GM13976 (cell line): ENCODE data around the gene FLII.

Experiments
- DNase-seq: peaks from one replicate; pipeline ENCODE4 v3.0.0; 2012; ENCODE audit warnings: low spot score
- in situ Hi-C: fragments of 300-500 bp; cut with MboI; formaldehyde crosslinking; loops from one replicate; pipeline ENCODE4 v1.12.0; 2022; ENCODE audit warnings: low sequenced_read_pairs, mixed read lengths, inconsistent platforms; ENCODE audit not compliant: unreplicated experiment
- TF ChIP-seq, protein P1 (sequence below): IDR thresholded peaks from 2 replicates; pipeline ENCODE4 v1.5.1; 2012; ENCODE audit warnings: borderline replicate concordance, mild to moderate bottlenecking; ENCODE audit not compliant: insufficient read depth; ENCODE audit errors: extremely low read depth, missing control alignments, control extremely low read depth

FLII gene

DNA sequence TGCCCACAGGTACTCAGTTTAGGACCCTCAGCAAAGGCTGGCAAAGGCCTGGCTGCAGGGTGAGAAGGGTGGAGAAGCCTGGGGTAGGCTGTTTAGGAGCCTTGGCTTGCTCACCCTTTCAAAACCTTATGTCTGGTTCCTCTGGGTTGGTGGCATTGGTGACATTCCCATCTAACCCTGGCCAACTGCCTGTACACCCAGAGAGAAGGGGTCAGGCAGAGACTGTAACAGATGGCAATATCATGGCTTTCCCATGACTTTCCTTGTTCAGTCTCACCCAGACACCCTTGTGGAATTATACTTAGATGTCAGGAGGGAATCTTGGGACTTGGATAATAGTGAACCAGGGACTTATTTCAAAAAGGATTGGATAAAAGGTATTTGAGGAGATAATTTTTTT, 51.6 kb downstream of the FLII start:
- in situ Hi-C loops, result no loop called here
- TF ChIP-seq, protein P1, sequence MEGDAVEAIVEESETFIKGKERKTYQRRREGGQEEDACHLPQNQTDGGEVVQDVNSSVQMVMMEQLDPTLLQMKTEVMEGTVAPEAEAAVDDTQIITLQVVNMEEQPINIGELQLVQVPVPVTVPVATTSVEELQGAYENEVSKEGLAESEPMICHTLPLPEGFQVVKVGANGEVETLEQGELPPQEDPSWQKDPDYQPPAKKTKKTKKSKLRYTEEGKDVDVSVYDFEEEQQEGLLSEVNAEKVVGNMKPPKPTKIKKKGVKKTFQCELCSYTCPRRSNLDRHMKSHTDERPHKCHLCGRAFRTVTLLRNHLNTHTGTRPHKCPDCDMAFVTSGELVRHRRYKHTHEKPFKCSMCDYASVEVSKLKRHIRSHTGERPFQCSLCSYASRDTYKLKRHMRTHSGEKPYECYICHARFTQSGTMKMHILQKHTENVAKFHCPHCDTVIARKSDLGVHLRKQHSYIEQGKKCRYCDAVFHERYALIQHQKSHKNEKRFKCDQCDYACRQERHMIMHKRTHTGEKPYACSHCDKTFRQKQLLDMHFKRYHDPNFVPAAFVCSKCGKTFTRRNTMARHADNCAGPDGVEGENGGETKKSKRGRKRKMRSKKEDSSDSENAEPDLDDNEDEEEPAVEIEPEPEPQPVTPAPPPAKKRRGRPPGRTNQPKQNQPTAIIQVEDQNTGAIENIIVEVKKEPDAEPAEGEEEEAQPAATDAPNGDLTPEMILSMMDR, result no peak
- DNase-seq, result no peak

DNA sequence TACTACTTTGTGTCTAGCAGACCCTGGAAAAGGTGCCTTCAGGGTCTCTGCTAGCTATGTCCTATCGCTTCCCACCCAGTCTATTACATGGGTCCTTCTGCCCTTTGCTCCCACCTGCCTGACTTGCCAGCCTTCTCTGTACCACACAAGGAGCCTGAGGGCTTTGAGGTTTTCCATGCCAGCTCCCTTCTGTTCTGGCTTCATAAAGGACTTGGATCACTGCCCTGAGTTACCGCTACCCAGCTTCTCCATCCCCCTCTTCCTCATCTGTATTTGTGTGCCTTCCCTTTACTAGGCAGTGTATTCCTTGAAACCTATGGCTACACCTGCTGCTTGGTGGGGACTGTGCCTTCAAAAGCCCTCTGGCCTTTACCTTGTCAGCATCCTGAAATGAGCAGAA, 52.7 kb downstream of the FLII start:
- TF ChIP-seq, protein P1, result no peak
- in situ Hi-C loops, result no loop called here
- no peak for DNase-seq

DNA sequence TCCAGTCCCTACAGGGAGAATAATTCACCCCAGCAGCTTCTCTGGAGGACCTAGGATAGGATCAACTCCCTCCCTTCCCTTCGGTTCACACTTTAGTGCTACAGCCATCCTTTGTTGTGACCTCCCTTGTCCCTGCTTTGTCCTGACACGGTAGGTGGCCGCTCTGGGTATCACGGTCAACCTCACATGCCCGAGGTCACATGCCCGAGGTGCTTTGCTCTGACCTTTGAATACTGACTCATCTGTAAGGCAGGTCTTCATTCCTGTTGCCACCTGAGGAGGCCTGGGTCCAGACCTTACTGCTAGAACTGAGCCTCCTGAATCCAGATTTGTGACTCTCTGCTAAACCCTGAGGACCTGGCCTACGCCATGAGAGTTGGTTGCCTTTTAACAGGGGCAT, 55.2 kb downstream of the FLII start:
- TF ChIP-seq, protein P1, result no peak
- in situ Hi-C loops, result no loop called here
- no peak for DNase-seq

DNA sequence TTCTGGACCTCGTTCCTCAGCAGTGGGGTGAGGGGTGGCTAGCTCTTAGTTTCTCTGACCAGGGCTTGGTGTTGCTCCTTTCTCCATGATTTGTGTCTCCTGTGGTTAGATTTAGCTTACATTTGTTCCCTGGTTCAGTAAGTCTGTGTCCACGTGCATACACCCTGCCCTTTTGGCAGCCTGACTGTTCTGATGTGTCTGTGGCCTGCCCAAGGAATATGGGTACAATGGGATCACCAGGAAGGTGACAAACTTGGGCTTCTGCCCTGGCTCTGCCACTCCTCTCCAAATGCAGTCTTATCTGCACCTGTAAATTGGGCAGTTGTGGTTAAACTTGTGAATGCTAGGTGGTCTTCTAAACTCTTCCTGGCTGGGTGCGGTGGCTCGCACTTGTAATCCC, 57.4 kb downstream of the FLII start:
- in situ Hi-C loops, result no loop called here
- TF ChIP-seq, protein P1, result no peak
- DNase-seq, result no peak

DNA sequence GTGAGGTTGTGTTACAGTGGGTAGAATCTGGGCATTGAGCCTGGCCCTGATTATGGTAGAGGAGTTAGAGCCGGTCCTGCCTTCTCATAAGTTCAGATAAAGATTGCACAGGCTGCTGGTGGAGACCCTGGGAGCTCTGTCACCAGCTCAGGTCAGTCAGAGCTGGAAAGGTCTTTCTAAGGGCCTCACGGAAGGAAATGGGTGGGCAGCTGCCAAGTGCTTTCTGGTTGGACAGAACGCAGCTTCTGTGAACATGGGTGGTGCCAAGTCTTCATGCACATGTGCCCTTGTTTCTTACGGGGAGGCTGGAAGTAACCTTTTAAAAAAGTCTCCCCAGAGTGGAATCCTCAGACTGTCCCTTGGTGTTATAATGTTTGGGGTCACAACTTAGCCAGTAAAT, 60.0 kb downstream of the FLII start:
- in situ Hi-C loops, result no loop called here
- DNase-seq, result no peak

DNA sequence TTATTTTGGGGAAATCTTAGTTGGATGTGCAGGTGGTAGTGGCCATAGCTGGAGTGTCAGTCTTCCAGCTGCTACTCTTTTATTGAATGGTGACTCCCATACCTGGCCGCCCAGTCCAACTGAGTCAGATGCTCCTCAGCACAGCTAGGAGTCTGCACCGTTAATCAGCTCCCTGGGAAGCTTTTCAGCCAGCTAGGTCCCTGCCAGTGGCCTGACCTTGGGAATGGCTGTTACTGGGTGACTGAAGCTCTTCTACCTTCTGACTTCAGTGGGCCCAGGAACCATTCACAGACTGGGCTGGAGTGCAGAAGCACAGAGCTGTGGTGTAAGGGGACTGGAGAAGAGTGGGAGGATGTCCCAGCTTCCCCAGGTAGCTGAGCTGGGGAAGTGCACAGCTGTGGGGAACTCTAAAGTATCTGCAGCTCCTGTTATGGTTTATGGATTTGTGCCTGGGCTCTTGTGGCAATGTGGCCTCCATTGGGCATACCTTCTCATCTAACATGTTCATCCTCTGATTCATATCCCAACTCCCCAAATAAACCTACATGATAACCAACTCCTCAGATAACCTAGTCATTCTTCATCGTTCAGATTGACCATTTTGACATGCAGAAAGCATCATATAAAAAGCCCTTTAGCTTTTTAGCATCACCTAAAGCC, 60.9 kb downstream of the FLII start:
- TF ChIP-seq, protein P1, result no peak
- in situ Hi-C loops, result no loop called here
- no peak for DNase-seq

More for the DNA sequence above, 60.0 kb downstream of the FLII start:
- TF ChIP-seq, protein P1, result no peak

DNA sequence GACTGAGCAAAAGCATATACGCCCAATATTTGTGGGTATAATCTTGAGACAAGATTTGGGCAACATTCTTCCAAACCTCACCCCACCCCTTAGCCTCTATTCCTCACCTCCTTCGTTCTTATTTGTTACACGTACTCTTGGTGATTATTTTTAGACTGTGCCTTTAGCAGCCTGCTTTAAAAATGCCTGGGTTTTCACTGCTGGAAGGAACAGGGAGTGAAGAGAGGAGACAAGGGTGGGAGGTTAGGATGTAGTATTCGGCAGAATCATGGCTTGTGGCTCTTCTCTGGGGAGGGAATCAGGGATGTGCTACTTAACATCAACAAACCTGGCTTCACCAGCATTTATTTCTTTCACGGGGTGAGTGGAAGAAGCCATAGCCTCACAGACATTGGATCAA, 63.3 kb downstream of the FLII start:
- DNase-seq, result no peak
- TF ChIP-seq, protein P1, result no peak
- in situ Hi-C loops, result no loop called here
